G401.6 (cell line): ENCODE data around the gene PLXND1.

ENCODE experiments used
- FAIRE-seq: peaks from 2 replicates; lab custom pipeline; 2012; peaks lifted over from hg19 to GRCh38; lab: Jason Lieb, UNC

PLXND1 gene

DNA sequence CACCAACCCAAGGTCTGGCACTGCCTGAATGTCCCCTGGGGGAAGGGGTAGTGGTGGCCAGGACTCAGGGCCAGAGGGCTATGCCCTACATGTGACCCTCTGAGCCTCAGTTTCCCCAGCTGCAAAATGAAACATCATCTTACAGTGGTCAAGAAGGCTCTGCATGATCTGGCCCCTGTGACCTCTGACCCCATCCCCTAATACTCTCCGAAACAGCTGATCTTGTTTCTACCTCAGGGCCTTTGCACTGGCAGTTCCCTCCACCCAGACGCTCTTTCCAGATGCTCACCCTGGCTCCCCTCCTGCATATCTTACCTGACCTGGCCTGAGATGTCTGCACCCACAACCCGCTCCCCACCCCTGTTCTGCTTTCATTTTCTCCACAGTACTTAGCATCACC is 21.8 kb downstream of the PLXND1 start:
- FAIRE-seq, result no peak

DNA sequence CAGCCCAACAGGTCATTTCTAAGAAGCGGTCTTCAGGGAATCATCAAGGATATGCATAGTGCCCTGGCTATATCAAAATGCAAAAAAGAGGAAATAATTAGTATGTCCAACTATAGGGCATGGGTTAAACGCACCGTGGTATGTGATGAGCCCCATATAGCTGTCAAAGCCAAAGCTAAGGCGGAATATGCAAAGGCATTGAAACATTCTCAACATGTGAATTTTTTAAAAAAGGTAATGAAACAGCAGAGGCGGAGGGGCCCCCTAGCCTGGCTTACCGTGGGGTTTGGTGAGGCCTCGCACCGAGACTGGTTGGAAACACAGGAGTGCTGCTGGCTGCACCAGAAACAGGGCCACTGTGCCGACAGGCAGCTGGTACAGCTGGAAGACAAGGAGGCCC is 23.2 kb downstream of the PLXND1 start:
- FAIRE-seq, result no peak

DNA sequence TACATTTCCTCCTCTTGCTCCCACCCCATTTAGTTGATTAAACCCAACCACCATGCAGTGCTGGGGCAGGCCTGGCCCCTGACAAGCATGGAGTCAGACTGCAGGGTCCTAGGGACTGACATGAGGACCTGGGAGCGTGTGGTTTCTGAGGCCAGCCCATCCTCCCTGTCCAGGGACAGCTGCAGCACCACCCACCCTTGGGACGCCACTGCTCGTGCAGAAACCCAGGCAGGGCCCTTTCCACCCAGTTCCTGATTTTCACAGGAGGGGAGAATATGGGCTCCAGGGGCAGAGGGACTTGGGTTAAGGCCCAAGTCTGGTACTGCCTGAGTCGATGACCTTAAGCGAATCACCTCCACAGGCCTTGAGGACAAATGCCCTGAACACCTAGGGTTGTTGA is 23.7 kb downstream of the PLXND1 start:
- no peak for FAIRE-seq

- FAIRE-seq, result no peak
Observed at GRCh38 chr3:129581623-129582022, 24.9 kb downstream of the PLXND1 start.

DNA sequence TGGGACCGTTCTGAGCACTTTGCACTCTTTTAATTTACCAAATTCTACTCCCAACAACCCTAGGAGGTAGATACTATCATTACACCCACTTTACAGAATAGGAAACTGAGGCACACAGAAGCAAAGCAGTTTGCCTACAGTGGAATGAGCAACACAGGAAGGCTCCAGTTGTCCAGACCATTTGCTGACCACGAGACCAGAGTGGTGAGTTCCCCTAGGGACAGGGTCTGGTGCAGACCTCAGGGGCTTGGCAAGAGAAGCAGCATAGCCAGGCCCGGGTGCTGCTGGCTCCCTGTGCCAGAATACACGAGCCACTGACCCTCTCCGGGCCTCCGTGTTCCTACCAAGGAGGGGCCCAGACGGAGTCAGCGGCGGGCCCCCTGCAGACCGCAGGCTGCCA is 26.5 kb downstream of the PLXND1 start:
- FAIRE-seq, result no peak

GRCh38 chr3:129577925-129578786 is 28.3 kb downstream of the PLXND1 start:
- FAIRE-seq, result no peak

DNA sequence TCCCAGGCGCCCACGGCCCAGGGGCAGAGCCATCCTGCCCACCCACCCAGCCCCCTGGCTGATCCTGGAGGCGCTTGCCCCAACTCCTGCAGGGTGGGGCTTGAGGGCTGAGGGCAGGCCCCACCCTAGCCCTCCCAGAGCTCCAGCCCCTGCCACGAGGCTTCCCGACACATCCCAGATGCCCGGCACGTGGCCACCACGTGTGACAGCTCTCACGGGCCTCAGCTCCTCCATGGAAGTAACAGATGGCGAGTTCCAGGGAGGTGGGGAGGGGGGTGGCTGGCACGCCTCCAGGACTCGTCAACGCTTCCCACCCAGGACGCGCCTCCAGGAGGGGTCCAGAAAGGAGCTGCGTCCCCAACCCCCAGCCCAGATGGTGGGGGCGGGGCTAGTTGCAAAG is 29.1 kb downstream of the PLXND1 start:
- FAIRE-seq, result no peak

- FAIRE-seq, result no peak
Observed at GRCh38 chr3:129576514-129577352, 29.7 kb downstream of the PLXND1 start.

- no peak for FAIRE-seq
Observed at GRCh38 chr3:129575997-129576384, 30.5 kb downstream of the PLXND1 start.

DNA sequence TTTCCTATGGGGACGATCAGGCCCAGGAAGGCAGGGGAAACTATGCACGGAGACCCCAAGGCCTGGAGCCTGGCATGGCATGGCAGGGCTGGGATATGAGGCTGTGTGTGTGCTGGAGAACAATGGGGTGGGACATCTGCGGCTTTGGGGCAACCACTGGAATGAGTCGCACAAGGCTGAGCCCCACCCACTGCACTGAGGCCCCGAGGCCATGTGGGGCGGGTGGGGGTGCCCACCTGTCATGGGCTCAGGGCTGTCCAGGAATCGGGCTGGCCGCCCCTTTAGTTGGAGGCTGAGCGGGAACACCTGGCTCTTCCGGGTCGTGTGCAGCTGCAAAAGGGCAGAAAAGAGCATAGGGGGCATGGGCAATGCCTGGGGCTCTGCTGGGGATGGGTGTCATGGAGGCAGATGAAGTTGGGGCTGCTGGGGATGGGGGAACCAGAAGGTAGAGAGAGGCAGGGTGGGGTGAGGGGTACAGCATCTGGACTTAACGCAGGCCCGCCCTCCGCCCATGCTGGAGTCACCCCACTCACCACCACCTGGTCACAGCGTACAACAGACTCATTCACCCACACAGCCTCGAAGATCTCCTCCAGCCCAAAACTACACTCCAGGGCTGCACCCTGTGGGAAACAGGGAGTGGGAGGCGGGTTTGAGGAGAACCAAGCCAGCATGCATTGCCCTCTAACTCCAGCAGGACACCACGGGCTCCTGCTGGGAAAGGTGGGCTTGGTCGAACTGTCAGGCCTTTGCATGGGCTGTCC is 31.1 kb downstream of the PLXND1 start:
- FAIRE-seq, result no peak

GRCh38 chr3:129574206-129574605 is 32.3 kb downstream of the PLXND1 start:
- no peak for FAIRE-seq

- FAIRE-seq, result no peak
Observed at GRCh38 chr3:129573493-129573892, 33.0 kb downstream of the PLXND1 start.

GRCh38 chr3:129572603-129573002 is 33.9 kb downstream of the PLXND1 start:
- no peak for FAIRE-seq

GRCh38 chr3:129571605-129572547 is 34.6 kb downstream of the PLXND1 start:
- FAIRE-seq, result no peak

DNA sequence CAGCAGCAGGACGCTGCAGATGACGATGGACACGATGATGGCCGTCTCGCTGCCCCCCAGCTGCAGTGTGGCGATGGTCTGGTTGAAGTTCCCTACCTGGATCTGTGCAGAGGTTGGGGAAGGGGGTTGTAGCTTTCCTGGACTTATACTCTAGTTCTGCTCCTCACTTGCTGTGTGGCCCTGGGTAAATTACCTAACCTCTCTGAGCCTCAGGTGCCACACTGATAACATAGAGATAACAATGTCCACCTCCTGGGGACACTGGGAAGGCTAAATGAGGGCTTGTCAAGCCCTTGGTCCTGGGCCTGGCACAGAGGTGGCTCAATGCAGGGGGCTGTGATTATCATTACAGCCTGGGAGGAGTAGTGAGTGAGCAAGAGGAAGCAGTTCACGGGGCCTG is 36.6 kb downstream of the PLXND1 start:
- FAIRE-seq, result no peak

DNA sequence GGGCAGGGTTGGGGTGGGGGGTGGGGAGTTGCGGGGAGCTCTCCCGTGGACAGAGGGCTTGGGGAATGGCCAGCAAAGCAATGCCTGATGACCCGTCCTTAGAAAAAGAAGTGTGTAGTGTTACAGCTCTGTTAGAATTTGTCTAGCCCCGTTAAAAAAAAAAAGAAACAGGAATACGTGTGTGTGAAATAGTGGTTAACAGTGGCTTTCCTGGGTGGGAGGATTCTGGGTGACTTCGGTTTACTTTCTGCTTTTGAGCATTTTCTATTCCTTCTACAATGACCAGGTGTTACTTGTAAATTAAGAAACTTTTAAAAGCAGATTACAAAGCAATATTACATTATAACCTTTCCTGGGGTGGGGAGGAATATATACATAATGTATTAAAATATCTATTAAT is 38.5 kb downstream of the PLXND1 start:
- no peak for FAIRE-seq

GRCh38 chr3:129567176-129567705 is 39.2 kb downstream of the PLXND1 start:
- FAIRE-seq, result no peak

GRCh38 chr3:129565902-129566301 is 40.6 kb downstream of the PLXND1 start:
- no peak for FAIRE-seq

- FAIRE-seq, result no peak
Observed at GRCh38 chr3:129564981-129565644, 41.4 kb downstream of the PLXND1 start.

DNA sequence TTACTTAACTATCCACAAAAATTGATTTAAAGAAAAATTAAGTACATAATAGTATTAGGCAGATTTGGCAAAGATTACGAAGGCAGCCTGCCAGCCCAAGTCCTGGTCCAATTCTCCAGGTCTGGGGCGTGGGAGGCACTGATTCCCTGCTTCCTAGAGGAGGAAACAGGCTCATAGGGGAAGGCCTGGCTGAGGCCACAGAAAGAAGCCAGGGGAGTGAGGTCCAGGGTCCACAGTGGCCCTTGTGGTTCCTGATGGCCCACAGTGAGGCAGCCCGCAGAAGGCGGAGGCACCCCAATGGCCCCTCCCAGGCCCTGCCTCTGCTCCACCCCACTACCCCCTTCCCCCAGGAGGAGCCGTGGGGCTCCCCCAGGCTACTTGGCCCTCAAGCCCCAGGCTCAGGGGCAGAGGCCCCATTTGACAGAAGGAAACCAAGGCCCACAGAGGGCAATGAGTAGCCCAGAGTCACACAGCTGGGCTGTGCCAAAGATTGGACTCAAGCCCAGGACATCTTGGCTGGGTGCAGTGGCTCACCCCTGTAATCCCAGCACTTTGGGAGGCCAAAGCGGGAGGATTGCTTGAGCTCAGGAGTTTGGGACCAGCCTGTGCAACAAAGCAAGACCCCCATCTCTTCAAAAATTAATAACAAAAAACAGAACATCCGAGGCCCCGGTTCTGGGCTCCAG is 42.5 kb downstream of the PLXND1 start:
- no peak for FAIRE-seq
